Measurements from ENCODE around the gene PPP2R2B.

DNA sequence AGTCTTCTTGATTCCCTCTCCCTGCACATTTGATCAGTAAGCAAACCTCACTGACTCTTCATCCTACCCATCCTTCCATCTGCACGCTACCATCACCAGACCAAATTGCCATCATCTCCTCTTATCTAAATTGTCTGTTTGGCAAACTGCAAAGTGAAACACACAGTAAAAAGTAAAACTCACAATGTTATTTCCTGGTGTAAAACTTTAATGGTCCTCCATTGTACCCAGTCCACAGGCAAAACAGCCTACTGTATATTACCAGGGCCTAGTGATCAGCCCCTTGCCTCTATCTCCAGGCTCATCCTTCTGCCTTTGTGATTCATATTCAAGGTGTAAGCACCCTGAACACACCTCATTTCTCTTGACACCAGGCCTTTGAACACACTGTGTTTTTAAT lies 279.3 kb downstream of the PPP2R2B start:
- TF ChIP-seq, protein P1, sequence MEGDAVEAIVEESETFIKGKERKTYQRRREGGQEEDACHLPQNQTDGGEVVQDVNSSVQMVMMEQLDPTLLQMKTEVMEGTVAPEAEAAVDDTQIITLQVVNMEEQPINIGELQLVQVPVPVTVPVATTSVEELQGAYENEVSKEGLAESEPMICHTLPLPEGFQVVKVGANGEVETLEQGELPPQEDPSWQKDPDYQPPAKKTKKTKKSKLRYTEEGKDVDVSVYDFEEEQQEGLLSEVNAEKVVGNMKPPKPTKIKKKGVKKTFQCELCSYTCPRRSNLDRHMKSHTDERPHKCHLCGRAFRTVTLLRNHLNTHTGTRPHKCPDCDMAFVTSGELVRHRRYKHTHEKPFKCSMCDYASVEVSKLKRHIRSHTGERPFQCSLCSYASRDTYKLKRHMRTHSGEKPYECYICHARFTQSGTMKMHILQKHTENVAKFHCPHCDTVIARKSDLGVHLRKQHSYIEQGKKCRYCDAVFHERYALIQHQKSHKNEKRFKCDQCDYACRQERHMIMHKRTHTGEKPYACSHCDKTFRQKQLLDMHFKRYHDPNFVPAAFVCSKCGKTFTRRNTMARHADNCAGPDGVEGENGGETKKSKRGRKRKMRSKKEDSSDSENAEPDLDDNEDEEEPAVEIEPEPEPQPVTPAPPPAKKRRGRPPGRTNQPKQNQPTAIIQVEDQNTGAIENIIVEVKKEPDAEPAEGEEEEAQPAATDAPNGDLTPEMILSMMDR (IDR thresholded peaks at IDR 0.05) = no peak
- TF ChIP-seq POLR2A (IDR thresholded peaks at IDR 0.05) = no peak

All from esophagus squamous epithelium (tissue), 4 donors.